Measurements from ENCODE around the gene CENPF.
A peak's percentile ranks its signal among the peaks of the same experiment; 100 is the strongest.

CENPF gene

DNA sequence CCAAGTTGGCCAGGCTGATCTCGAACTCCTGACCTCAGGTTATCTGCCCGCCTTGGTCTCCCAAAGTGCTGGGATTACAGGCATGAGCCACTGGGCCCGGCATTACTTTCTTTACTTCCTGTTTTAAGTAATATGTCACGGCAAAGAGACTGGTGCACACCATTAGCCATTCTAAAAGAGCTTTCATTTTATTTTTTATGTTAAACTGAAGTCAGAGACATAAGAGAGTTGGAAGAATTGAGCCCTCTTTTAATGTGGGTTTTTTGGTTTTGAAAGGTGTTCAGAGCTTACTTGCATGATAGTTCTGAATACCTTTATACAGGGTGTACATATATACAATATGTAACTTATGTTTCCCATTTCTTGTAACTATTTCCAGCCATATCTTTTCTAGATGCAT is 14.3 kb downstream of the CENPF start:
- no peak for DNase-seq (ENCODE audit: low spot score)

DNA sequence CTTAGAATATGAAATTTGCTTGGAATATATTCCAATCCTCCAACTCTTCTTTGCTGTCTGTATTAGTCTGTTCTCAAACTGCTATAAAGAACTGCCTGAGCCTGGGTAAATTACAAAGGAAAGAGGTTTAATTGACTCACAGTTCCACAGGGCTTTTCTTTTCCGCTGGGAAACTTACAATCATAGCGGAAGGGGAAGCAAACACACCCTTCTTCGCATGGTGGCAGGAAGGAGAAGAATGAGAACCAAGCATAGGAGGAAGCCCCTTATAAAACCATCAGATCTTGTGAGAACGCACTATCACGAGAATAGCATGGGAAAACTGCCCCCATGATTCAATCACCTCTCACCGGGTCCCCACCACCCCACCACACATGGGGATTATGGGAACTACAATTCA is 14.8 kb downstream of the CENPF start:
- DNase-seq (ENCODE audit: low spot score) = no peak

DNA sequence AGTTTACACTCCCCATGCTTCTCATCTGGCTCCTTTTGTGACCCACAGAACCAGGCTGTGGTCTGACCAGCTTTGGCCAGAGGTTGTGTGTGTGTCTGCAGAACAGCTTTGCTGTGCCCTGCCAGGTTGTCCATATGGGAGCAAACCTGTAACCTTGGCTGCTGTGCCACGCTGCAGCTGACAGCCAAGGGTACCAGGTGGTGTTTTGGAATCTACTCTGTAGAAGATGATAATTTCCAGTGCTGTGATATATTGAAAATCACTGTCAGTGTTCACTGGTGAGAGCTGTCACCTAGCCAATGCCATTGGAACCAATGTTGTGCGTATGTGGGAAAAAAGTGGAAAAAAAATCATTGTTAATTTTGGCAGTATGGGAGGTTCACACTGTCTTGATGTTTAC is 18.2 kb downstream of the CENPF start:
- no peak for DNase-seq (ENCODE audit: low spot score)

DNA sequence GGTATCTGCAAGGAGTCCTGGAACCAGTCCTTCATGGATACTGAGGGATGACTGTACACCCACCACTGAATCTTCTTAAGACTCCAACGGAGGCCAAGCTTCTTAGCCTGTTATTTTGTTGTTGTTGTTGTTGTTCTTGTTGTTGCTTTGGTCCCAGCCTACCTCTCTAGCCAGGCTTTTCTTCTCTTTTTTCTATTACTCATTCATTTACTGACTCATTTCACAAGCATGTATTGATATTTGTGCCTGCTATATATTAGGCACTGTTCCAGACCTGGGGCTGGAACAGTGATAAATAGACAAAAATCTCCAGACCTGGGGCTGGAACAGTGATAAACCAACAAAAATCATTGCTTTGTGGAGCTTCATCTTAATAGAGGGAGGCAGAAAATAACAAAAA is 20.4 kb downstream of the CENPF start:
- DNase-seq (ENCODE audit: low spot score) = no peak

DNA sequence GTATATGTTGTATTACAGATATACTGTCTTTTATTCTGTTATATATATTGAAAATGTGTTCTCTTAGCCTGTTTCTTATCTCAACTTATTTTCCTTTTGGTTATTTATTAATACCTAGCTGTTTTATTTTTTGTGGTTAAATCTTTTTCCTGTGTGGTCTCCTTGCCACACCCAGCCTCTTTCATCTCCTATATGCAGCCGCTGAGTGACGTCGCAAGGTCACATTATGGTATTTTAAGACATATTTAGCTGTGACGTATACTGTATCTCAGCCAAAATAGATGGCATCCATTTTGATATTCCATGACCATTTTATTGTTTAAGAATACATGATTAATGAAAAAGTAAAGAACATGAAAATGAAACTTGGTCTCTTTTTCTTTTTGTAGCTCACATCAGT is 29.1 kb downstream of the CENPF start:
- DNase-seq (ENCODE audit: low spot score) = no peak

DNA sequence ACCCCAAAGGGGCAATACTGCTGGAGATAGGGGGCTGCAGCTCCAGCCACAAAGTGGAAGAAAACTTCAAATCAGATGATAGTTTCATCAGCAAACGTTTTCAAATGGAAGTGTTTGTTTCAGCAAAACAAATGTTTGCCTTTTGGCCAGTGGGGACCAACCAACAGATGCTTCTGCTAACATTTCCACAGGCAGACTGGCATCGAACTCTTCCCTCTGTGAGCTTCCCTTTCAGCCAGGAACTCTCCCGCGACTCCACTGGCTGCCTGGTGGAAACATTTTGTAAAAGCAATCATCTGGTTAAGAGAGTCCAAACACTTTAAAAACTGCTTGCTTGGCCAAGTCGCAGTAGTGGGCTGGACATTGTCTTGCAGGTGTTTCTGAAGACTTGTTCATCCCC is 30.7 kb downstream of the CENPF start:
- DNase-seq (ENCODE audit: low spot score) = no peak

DNA sequence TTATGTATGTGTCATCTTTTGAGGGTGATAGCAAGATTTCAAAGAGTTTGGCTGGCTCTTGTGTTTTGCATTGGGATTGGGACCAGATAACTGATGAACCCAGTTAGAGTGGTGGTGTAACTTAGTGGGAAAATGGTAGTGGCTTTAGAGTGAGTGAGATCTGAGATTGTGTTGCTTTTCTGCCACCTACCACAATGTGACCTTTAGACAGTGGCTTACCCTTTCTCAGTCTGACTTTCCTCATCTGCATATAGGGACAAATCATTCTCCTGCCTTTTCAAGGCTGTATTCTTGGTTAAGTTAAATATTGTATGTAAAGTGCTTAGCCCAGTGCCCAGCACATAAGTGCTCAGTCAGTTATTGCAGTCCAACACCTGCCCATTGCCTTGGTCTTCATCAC is 31.3 kb downstream of the CENPF start:
- DNase-seq (ENCODE audit: low spot score) = no peak

DNA sequence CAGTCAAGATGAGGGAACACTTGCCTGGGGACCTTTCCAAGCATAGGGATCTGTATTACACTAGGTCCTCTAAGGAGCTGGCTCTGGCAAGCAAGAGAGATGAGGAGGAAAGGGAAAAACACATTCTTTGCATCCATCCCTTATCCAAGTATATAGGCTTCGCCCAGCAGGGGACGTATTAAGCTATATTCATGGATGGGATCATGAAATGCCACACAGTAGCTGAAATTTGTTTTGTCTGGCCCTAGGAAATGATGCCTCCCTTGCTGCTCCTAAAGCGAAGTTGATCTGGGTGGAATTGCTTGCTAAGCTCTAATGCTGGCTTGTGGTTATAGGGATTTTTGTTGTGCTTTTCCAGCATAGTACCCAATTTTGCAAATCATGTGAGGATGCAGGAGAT is 32.1 kb downstream of the CENPF start:
- DNase-seq (ENCODE audit: low spot score) = no peak

DNA sequence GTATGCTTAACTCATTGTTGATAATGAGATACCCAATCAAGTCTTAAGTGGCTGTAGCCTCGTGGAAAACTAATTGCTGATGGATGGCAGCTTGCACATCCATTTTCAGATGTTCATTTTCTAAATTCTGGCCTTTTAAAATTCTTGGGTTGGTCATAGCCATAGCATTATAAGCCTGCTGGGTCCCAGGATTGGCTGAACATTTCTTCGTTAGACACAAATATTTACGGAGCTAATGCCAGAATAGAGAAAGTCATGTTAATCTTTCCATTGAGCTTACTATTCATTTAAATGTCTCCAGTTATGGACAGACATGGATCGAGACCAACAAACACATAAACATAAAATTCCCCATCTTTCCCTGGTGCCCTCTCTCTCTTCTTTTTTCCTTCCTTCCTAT is 32.5 kb downstream of the CENPF start:
- no peak for DNase-seq (ENCODE audit: low spot score)

DNA sequence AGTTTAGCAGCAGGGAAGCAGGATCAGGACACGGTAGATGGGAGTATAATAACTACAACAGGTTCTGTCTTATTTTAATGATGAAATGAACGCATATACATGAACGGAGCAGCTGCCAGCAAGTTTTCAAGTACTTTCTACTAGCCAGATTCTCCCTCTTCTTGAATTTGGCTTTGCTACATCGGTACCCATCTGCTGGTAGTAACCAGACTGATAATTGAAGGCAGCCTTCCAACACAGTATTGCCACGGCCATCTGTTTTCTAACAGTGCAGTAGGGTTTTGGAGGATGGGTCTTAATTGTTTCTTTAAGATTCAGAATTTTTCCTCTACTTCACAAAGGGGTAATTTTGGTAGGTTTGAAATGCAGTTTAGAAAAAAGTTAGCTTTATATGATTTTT is 33.4 kb downstream of the CENPF start:
- DNase-seq (ENCODE audit: low spot score) = peak; percentile 39

DNA sequence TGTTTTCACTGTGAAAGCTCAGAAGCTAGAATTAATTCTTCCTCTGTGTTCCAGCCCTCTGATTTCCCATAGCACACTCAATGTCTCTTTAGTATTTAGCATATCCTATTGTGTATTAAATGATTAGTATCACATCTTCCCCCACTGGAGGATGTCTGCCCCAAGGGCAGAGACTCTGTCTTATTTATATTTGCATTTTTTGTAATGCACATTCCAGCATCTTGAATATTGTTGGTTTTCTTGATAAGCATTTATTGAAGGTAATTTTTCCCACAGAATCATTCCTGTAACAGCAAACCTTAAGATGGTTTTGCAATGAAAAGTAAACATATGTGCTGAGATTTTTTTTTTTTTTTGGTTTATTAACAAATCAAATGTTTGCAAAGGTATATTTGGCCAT is 34.1 kb downstream of the CENPF start:
- no peak for DNase-seq (ENCODE audit: low spot score)

DNA sequence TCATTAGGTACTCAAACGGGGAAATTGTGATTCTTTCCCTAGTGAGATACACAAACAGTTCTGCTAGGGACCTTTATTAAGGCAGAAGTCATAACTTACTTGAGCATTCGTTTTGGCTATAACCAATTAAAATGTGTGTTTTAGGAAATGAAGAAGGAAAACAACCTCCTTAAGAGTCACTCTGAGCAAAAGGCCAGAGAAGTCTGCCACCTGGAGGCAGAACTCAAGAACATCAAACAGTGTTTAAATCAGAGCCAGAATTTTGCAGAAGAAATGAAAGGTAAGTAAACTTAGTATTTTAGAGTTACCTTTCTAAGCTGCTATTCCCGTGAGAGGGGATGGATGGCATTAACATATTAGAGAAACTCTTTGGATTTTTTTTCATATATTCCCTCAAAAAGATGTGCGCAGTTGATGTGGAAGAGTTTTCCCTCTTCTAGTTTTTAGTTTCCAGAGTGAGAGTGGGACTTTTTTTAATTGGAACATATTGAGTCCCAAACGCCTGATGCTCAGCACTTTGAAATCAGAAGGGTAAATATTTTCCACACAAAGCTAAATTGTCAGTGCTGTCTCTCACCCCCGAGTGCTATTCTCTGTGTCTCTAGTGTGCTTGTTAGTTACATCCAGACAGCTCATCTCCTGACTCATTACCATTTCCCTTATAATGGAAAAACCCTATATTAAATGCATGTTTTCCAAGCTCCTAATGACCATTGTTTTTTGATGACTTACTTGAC is 34.9 kb downstream of the CENPF start:
- DNase-seq (ENCODE audit: low spot score) = peak; percentile 50

DNA sequence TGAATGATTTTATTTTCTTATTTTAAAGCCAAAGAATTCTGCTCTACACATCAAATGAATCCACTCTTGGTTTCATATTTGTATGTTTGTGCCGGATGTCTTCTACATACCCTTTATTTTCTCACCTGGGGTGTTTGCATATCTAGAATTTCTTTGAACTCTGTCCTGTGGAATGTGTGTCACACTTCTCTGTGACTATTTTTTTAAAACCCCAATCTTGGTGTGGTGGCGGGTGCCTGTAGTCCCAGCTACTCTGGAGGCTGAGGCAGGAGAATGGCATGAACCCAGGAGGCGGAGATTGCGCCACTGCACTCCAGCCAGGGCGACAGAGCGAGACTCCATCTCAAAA is 35.4 kb downstream of the CENPF start:
- DNase-seq (ENCODE audit: low spot score) = no peak

DNA sequence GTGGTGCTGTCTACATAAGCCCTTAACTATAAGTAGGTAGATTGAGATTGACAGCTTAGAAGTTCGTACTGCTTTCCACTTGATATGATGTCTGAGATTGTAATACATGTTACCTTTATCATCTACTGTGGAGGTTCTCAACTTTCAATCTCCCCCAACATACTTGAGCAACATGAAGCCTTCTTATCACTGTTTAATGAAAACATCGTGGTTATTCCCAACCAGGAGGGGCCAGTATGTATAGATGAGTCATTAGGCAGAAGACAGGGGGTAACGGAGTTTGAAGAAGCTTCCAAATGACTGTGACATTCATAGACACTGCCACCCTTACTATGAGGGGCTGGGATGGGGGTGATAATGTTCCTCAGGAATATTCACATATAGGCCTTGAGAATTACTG is 36.0 kb downstream of the CENPF start:
- DNase-seq (ENCODE audit: low spot score) = no peak

DNA sequence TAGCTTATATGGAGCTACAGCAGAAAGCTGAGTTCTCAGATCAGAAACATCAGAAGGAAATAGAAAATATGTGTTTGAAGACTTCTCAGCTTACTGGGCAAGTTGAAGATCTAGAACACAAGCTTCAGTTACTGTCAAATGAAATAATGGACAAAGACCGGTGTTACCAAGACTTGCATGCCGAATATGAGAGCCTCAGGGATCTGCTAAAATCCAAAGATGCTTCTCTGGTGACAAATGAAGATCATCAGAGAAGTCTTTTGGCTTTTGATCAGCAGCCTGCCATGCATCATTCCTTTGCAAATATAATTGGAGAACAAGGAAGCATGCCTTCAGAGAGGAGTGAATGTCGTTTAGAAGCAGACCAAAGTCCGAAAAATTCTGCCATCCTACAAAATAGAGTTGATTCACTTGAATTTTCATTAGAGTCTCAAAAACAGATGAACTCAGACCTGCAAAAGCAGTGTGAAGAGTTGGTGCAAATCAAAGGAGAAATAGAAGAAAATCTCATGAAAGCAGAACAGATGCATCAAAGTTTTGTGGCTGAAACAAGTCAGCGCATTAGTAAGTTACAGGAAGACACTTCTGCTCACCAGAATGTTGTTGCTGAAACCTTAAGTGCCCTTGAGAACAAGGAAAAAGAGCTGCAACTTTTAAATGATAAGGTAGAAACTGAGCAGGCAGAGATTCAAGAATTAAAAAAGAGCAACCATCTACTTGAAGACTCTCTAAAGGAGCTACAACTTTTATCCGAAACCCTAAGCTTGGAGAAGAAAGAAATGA is 37.6 kb downstream of the CENPF start:
- no peak for DNase-seq (ENCODE audit: low spot score)

DNA sequence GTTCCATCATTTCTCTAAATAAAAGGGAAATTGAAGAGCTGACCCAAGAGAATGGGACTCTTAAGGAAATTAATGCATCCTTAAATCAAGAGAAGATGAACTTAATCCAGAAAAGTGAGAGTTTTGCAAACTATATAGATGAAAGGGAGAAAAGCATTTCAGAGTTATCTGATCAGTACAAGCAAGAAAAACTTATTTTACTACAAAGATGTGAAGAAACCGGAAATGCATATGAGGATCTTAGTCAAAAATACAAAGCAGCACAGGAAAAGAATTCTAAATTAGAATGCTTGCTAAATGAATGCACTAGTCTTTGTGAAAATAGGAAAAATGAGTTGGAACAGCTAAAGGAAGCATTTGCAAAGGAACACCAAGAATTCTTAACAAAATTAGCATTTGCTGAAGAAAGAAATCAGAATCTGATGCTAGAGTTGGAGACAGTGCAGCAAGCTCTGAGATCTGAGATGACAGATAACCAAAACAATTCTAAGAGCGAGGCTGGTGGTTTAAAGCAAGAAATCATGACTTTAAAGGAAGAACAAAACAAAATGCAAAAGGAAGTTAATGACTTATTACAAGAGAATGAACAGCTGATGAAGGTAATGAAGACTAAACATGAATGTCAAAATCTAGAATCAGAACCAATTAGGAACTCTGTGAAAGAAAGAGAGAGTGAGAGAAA is 38.4 kb downstream of the CENPF start:
- DNase-seq (ENCODE audit: low spot score) = no peak

DNA sequence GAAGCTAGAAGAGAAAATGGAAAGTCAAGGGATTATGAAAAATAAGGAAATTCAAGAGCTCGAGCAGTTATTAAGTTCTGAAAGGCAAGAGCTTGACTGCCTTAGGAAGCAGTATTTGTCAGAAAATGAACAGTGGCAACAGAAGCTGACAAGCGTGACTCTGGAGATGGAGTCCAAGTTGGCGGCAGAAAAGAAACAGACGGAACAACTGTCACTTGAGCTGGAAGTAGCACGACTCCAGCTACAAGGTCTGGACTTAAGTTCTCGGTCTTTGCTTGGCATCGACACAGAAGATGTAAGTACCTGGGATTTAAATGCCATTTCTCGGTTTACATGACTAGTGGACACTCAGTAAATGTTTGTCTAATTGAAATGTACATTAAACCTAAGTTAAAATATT is 40.0 kb downstream of the CENPF start:
- DNase-seq (ENCODE audit: low spot score) = no peak

DNA sequence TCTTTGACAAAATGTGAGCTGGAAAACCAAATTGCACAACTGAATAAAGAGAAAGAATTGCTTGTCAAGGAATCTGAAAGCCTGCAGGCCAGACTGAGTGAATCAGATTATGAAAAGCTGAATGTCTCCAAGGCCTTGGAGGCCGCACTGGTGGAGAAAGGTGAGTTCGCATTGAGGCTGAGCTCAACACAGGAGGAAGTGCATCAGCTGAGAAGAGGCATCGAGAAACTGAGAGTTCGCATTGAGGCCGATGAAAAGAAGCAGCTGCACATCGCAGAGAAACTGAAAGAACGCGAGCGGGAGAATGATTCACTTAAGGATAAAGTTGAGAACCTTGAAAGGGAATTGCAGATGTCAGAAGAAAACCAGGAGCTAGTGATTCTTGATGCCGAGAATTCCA is 42.7 kb downstream of the CENPF start:
- DNase-seq (ENCODE audit: low spot score) = no peak

DNA sequence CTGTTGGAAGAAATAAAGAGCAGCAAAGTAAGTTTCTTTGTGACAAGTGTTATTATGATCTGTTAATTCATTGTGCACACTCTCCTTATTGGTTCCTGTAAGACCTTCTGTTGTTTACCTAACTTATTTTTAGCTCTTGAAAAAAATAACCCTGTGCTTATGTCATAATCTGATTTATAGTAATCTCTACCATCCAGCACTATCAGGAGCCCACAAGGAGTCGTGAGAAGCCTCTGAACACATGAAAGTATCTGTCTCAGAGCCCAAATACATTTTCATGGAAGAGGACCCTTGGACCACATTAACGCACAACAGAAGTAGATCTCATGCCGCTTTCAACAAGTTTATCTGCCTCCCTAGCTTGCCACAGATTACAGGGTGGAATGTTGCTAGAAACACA is 45.8 kb downstream of the CENPF start:
- DNase-seq (ENCODE audit: low spot score) = peak; percentile 51

DNA sequence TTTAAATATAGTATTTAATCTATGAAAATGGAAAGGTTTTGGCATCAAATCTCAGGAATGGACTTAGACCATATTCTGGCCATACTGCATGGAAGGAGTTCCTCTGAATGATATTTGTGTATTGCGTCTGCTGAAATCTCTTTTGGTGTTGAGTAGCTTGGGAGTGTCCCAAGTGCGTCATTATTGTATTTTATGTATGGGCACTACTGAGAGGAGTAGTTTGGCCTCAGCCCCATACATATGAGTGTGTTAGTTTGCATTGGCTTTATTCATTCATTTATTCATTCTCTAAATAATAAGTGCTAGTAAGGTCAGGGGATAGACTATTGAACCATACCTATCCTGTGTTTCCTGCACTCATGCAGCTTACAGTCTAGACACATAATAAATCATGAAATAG is 46.6 kb downstream of the CENPF start:
- no peak for DNase-seq (ENCODE audit: low spot score)

DNA sequence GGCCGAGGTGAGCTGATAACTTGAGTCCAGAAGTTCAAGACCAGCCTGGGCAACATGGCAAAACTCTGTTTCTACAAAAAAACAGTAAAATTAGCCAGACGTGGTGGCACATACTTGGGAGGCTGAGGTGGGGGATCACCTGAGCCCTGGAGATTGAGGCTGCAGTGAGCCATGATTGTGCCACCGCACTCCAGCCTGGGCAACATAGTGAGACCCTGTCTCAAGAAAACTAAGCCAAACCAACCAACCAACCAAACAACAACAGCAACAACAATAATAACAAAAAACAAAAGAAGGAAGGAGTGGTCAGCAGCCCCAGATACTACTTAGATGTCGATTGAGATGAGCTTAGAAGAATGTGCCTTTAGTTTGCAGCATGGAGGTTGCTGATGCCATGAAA is 47.7 kb downstream of the CENPF start:
- no peak for DNase-seq (ENCODE audit: low spot score)

DNA sequence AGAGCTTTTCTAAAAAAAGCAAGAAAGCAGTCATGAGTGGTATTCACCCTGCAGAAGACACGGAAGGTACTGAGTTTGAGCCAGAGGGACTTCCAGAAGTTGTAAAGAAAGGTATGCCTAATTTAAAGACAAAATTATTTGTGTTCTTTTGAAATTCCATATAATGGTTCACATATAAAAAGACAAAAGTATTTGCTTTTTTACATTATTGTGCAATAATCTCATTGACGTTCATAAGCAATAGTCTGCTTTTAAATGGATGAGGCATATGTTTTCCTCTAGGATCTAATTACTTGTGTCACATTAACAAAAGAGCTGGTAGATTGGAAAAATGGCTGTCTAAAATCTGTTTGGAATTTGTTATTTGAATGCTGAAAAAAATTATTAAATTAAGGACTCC is 54.3 kb downstream of the CENPF start:
- DNase-seq (ENCODE audit: low spot score) = no peak

DNA sequence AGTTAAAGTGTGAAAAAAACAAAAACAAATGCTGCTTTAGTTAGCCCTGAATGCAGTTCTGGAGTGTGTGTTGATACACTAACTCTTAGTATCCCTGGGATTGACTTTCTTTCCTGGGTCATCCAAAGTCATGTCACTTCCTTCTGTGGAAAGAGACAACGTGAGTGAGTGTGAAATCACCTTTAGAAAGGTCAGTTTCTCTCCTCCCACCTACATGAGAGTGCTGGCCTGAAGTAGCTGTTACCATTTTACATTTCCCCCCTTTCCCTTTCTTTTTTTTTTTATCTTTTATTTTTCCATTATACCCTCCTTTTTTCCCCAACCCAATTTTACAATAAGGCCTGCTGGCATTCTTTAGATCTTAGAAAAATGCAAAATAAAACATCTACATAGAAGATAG is 55.2 kb downstream of the CENPF start:
- no peak for DNase-seq (ENCODE audit: low spot score)

Measured in D341Med (cell line).